Stimulated activated CD8-positive, alpha-beta memory T cell treated with anti-CD3 and anti-CD28 coated beads, Interleukin-15, amount 100 ng/mL, for 48 hours (primary cell): ENCODE measurements around the gene TMA7B.
"Not testable (repeated sequence)": the region's sequence is repeated elsewhere in the genome, so short reads cannot be mapped to it uniquely, and the experiment has no call there.

ENCODE experiments used
- DNase-seq, 2 donors: peaks; one replicate each; pipeline ENCODE4 v3.0.0-alpha.2; 2020; ENCODE audit warnings: low read depth in 2 of 2

TMA7B gene

GRCh38 chr22:39932918-39933649, 27.1 kb upstream of the TMA7B start:
- peak in 1 of 2 donors; percentile 57 for DNase-seq

GRCh38 chr22:39933741-39934140, 26.5 kb upstream of the TMA7B start:
- DNase-seq: no peak

- DNase-seq: no peak
Measured at GRCh38 chr22:39935116-39935515, 25.1 kb upstream of the TMA7B start.

- no peak for DNase-seq
Measured at GRCh38 chr22:39935612-39936011, 24.6 kb upstream of the TMA7B start.

- no peak for DNase-seq
Measured at GRCh38 chr22:39936523-39937145, 23.6 kb upstream of the TMA7B start.

GRCh38 chr22:39937906-39938305, 22.3 kb upstream of the TMA7B start:
- no peak for DNase-seq

GRCh38 chr22:39938509-39939111, 21.6 kb upstream of the TMA7B start:
- peak in 1 of 2 donors; percentile 53 for DNase-seq

GRCh38 chr22:39939830-39940229, 20.4 kb upstream of the TMA7B start:
- DNase-seq: no peak

- DNase-seq: no peak
Measured at GRCh38 chr22:39940757-39941305, 19.4 kb upstream of the TMA7B start.

GRCh38 chr22:39941601-39942000, 18.6 kb upstream of the TMA7B start:
- no peak for DNase-seq

- DNase-seq: no peak
Measured at GRCh38 chr22:39942439-39943230, 17.6 kb upstream of the TMA7B start.

GRCh38 chr22:39943337-39943736, 16.9 kb upstream of the TMA7B start:
- peak in 1 of 2 donors; percentile 53 for DNase-seq

- DNase-seq: no peak
Measured at GRCh38 chr22:39943953-39944872, 16.0 kb upstream of the TMA7B start.

GRCh38 chr22:39946126-39946502, 14.1 kb upstream of the TMA7B start:
- DNase-seq: no peak

- DNase-seq: no peak
Measured at GRCh38 chr22:39946503-39947219, 13.5 kb upstream of the TMA7B start.

GRCh38 chr22:39947220-39948216, 12.7 kb upstream of the TMA7B start:
- no peak for DNase-seq

GRCh38 chr22:39949964-39950737, 10.0 kb upstream of the TMA7B start:
- DNase-seq: no peak

- not testable (repeated sequence) for DNase-seq
Measured at GRCh38 chr22:39951603-39952293, 8.4 kb upstream of the TMA7B start.
